ENCODE measurements around the gene GNAZ. TPM values are rescaled to one million over a fixed set of nuclear protein-coding genes. Genes with fewer than 3 reads are reported as not detected.

The GNAZ gene
- total RNA-seq, 1 experiment from 2014 or later, result 5.0 TPM

DNA sequence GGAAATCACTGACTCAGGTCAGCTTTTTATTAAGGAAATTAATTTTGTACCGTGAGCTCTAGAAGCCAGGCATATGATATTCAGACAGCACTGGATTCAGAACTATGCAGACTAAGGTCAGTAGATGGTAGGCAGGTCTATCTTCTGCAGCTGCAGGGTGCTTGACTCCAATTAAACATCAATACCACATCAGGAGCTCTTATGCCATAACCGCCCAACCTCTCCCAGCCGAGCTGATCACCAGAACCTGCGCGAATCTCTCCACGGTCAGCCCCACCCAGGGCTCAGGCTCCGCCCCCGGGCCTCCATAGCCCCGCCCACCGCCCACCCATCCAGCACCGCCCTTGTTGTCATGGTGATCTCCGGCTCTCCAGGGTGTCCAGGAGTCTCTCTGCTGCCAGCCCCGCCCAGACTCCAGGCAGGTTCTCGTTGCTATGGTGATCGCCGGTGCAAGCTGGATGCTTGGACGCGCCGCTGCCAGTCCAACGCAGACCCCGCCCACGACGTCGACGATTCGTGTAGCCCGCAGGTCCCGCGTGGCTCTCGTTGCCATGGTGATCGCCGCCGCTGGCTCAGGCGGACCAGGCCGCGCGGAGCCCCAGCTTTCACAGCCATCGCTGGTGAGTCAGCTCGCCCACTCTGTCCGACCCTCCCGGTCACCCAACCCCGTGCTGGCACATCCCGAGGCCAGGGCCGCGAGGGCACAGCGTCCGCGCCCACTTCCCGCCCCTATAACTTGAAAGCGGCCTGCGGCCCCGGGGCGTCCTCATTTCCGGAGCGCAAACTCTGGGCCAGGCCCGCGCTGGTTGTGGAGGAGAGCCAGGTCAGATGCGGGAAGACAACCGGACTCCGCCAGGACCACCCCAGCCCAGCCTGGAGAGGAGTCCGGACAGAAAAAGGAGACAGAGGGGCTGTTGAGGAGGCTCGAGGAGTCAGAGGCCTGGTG, 74.9 kb downstream of the GNAZ start, which contains the start of gene RAB36:
TSS of gene RAB36 (plus strand) at position 546 of the 946 bp plus-strand sequence. CDS start 1,140 bp downstream, outside the sequence.
- peak; percentile 100 for DNase-seq
- Mint-ChIP-seq H3K9me3 (no peaks in the 10 kb centered on the region; a peak in 1 of 5 replicates), H3K27ac (peak within 1 kb of the TSS in 2 of 3 experiments; percentile 61 to 88; a peak in 3 of 7 replicates), H3K4me3 (peak within 1 kb of the TSS; percentile 71 to 81), H3K36me3 (ENCODE audit: insufficient read depth in 1 of 3, low read depth in 3 of 3) (peaks cover 0 to 4% (median 0%) of the 10 kb centered on the region in 3 experiments; a peak in 2 of 7 replicates), H3K4me1 (peaks cover 26 to 39% of the 10 kb centered on the region in 2 experiments), H3K27me3 (ENCODE audit: low read depth) (peaks cover 61% of the 10 kb centered on the region)
- H3K9me3 ChIP-seq (ENCODE audit: control insufficient read depth, low read depth, low read length), result no peaks in the 10 kb centered on the region
- H3K79me1 ChIP-seq (ENCODE audit: insufficient read depth, low read depth, low read length, poor library complexity, severe bottlenecking), result no peaks in the 10 kb centered on the region
- H4K91ac ChIP-seq (ENCODE audit: insufficient read length, low read depth, low read length), result no peak within 1 kb of the TSS
- no peak within 1 kb of the TSS for H3K56ac ChIP-seq (ENCODE audit: insufficient read length, low read depth, low read length)
- no peak within 1 kb of the TSS for H3K9ac ChIP-seq (ENCODE audit: extremely low read depth, insufficient read length, low read length)
- H2AK5ac ChIP-seq (ENCODE audit: insufficient read length, low read length), result no peak within 1 kb of the TSS
- no peak within 1 kb of the TSS for H4K5ac ChIP-seq (ENCODE audit: insufficient read length, low read depth, low read length)
- H4K20me1 ChIP-seq (ENCODE audit: control insufficient read depth, insufficient read depth, insufficient read length), result no peaks in the 10 kb centered on the region
- no peaks in the 10 kb centered on the region; the same call in 1 of the 2 replicates for H3K27me3 ChIP-seq (ENCODE audit: insufficient read depth, low read length)
- H3K27ac ChIP-seq (ENCODE audit: insufficient read length, low read depth, low read length), result no peak within 1 kb of the TSS
- no peak within 1 kb of the TSS for H2BK20ac ChIP-seq (ENCODE audit: low read depth, low read length, poor library complexity, severe bottlenecking)
- no peak within 1 kb of the TSS for H3K18ac ChIP-seq (ENCODE audit: insufficient read length, low read depth, low read length)
- H3K23ac ChIP-seq (ENCODE audit: insufficient read length, low read depth, low read length), result no peak within 1 kb of the TSS
- no peak within 1 kb of the TSS for H3T11ph ChIP-seq (ENCODE audit: low read length)
- H2BK15ac ChIP-seq (ENCODE audit: low read depth, low read length), result no peak within 1 kb of the TSS
- TF ChIP-seq, protein P1, sequence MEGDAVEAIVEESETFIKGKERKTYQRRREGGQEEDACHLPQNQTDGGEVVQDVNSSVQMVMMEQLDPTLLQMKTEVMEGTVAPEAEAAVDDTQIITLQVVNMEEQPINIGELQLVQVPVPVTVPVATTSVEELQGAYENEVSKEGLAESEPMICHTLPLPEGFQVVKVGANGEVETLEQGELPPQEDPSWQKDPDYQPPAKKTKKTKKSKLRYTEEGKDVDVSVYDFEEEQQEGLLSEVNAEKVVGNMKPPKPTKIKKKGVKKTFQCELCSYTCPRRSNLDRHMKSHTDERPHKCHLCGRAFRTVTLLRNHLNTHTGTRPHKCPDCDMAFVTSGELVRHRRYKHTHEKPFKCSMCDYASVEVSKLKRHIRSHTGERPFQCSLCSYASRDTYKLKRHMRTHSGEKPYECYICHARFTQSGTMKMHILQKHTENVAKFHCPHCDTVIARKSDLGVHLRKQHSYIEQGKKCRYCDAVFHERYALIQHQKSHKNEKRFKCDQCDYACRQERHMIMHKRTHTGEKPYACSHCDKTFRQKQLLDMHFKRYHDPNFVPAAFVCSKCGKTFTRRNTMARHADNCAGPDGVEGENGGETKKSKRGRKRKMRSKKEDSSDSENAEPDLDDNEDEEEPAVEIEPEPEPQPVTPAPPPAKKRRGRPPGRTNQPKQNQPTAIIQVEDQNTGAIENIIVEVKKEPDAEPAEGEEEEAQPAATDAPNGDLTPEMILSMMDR (conservative IDR thresholded peaks at IDR 0.05), result no peak
- peaks cover 3% of the 10 kb centered on the region for H3K4me1 ChIP-seq (ENCODE audit: insufficient read depth, low read length)
- no peak within 1 kb of the TSS for H3K4ac ChIP-seq (ENCODE audit: low read depth, low read length)
- peaks cover 5% of the 10 kb centered on the region for H3K23me2 ChIP-seq (ENCODE audit: insufficient read length, low read depth, low read length, poor library complexity, severe bottlenecking)
- no peak within 1 kb of the TSS for H2BK5ac ChIP-seq (ENCODE audit: insufficient read length, low read length)
- H3K79me2 ChIP-seq (ENCODE audit: insufficient read depth, low read length), result no peaks in the 10 kb centered on the region
- WGBS (ENCODE audit: extremely low coverage, insufficient read length, low lambda C conversion rate), result no CpG with 5 or more reads among the region's 62 CpGs
- H3K4me2 ChIP-seq (ENCODE audit: insufficient read depth, insufficient read length, low read length), result peak within 1 kb of the TSS; percentile 42
- H2AFZ ChIP-seq (ENCODE audit: low read length), result no peak within 1 kb of the TSS
- H4K8ac ChIP-seq (replicated peaks; ENCODE audit: insufficient read length, low read depth, low read length), result no peak within 1 kb of the TSS
- no peak within 1 kb of the TSS for H3K14ac ChIP-seq (ENCODE audit: insufficient read depth, low read length)
- no peak within 1 kb of the TSS for H2BK120ac ChIP-seq (ENCODE audit: low read depth, low read length, poor library complexity, severe bottlenecking)
- no peak within 1 kb of the TSS for H2BK12ac ChIP-seq (ENCODE audit: insufficient read length, low read depth, low read length)
